A549 (cell line): ENCODE data around the gene SMARCD3.

Source experiments
- BHLHE40 ChIP-seq: IDR thresholded peaks from 2 replicates; pipeline ENCODE4 v1.6.1; 2012; ENCODE audit warnings: low read depth, low read length, inconsistent platforms
- POLR2A ChIP-seq: IDR thresholded peaks from 2 replicates; pipeline ENCODE4 v1.6.1; 2012; ENCODE audit warnings: mild to moderate bottlenecking, low read length
- POLR2AphosphoS2 ChIP-seq: conservative IDR thresholded peaks from 2 replicates; pipeline ENCODE4 v1.6.1; 2012; ENCODE audit warnings: low read length, improper control_type of control experiment, inconsistent platforms
- RCOR1 ChIP-seq: fragments of 150-350 bp; IDR thresholded peaks from 2 replicates; pipeline ENCODE4 v1.6.1; 2014; ENCODE audit warnings: antibody characterized with exemption, low read length, low read depth
- RNF2 ChIP-seq: fragments of 200-600 bp; sonication (generic); IDR thresholded peaks from 2 replicates; pipeline ENCODE4 v1.6.1; 2016; ENCODE audit warnings: low read depth, mild to moderate bottlenecking, antibody characterized with exemption, moderate library complexity, borderline replicate concordance
- SMC3 ChIP-seq: fragments of >200 bp; sonication (Bioruptor Twin); formaldehyde crosslinking; IDR thresholded peaks from 3 replicates; pipeline ENCODE4 v1.6.1; 2018; ENCODE audit warnings: inconsistent platforms
- SREBF2 ChIP-seq: fragments of 450-650 bp; IDR thresholded peaks from 2 replicates; pipeline ENCODE4 v1.6.1; 2014; ENCODE audit warnings: mild to moderate bottlenecking, moderate library complexity
- ZSCAN20 ChIP-seq: fragments of 250-450 bp; sonication (Bioruptor Pico); IDR thresholded peaks from 2 replicates; pipeline ENCODE4 v1.8.0; 2022; ENCODE audit warnings: mild to moderate bottlenecking, moderate library complexity
- TF ChIP-seq, protein P1 (sequence below): fragments of >200 bp; sonication (Bioruptor Twin); formaldehyde crosslinking; IDR thresholded peaks from 3 replicates; pipeline ENCODE4 v1.5.1; 2016

DNA sequence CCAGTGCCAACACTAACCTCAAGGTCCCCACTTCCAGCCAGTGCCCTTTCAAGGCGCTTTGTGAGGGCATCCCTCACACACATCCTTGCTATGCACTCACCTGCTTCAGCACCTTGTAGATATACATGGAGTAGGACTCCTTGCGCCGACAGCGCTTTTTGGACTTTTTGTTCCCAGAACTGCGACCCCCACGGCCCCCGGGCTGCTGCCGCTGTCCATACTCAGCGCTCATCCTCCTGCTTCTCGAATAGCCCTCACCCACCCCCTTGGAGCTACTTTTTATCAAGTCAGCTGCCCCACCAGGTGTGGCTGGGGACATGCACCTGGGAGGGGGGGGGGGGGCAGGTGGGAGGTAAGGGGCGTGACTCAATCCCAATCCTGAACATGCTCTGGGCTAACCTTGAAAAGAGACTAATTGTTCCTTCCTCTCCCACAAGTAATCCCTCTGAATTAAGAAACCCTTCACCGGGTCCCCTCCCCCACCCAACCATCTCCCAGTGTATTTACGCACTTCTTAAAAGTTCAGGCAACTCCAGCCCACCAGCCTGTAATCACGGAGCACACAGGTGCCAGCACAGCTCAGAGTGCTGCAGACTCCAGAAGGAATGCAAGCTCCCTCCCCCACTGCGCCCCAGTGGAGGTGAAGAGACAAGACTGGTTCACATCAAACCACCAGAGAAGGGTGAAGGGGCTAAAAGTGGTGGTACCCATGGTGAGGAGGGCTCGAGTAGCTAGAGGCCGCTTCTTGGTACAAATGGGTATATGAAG, 38.2 kb downstream of the SMARCD3 start, which contains the start of gene H2BK1:
- TF ChIP-seq, protein P1, sequence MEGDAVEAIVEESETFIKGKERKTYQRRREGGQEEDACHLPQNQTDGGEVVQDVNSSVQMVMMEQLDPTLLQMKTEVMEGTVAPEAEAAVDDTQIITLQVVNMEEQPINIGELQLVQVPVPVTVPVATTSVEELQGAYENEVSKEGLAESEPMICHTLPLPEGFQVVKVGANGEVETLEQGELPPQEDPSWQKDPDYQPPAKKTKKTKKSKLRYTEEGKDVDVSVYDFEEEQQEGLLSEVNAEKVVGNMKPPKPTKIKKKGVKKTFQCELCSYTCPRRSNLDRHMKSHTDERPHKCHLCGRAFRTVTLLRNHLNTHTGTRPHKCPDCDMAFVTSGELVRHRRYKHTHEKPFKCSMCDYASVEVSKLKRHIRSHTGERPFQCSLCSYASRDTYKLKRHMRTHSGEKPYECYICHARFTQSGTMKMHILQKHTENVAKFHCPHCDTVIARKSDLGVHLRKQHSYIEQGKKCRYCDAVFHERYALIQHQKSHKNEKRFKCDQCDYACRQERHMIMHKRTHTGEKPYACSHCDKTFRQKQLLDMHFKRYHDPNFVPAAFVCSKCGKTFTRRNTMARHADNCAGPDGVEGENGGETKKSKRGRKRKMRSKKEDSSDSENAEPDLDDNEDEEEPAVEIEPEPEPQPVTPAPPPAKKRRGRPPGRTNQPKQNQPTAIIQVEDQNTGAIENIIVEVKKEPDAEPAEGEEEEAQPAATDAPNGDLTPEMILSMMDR, result no peak
- TF ChIP-seq POLR2AphosphoS2, result no peak
- no peak for TF ChIP-seq SMC3
- no peak for TF ChIP-seq RNF2
- TF ChIP-seq SREBF2, result no peak
- no peak for TF ChIP-seq BHLHE40
- no peak for TF ChIP-seq POLR2A
- no peak for TF ChIP-seq RCOR1
- no peak for TF ChIP-seq ZSCAN20 (CRISPR knock-in tag)
